Lung (tissue), 12 donors: ENCODE measurements around the gene FMN1. TPM values are rescaled to one million over a fixed set of nuclear protein-coding genes. Genes with fewer than 3 reads are reported as not detected.

Experiments
- ATAC-seq: fragments of 200-7000 bp; cut with Tn5 transposase; one replicate; pipeline ENCODE4 v1.9.1; 2020; ENCODE audit warnings: moderate number of reproducible peaks; ENCODE audit not compliant: insufficient read depth, low FRiP score
- DNase-seq, 3 donors: peaks; one replicate each; pipeline ENCODE4 v3.0.0-alpha.2; 2013 to 2017
- H3K27ac ChIP-seq, 2 donors: one replicate each; pipeline ENCODE4 v1.5.1; 2013; ENCODE audit warnings: mild to moderate bottlenecking in 2 of 2, moderate library complexity in 2 of 2, control low read depth in 1 of 2, inconsistent platforms in 1 of 2, low read depth in 1 of 2, low read length in 1 of 2
- H3K27me3 ChIP-seq, 3 donors: one replicate each; pipeline ENCODE4 v1.5.1; 2013; ENCODE audit warnings: low read length in 2 of 3; ENCODE audit not compliant: control insufficient read depth in 3 of 3, insufficient read depth in 3 of 3
- H3K36me3 ChIP-seq, 4 donors: one replicate each; pipeline ENCODE4 v1.5.1; 2013; ENCODE audit warnings: low read length in 4 of 4, mild to moderate bottlenecking in 1 of 4, moderate library complexity in 1 of 4; ENCODE audit not compliant: control insufficient read depth in 4 of 4, insufficient read depth in 4 of 4
- H3K4me1 ChIP-seq, 5 donors: one replicate each; pipeline ENCODE4 v1.5.1; 2013; ENCODE audit warnings: low read length in 5 of 5, mild to moderate bottlenecking in 2 of 5, moderate library complexity in 1 of 5; ENCODE audit not compliant: control insufficient read depth in 5 of 5, insufficient read depth in 5 of 5
- H3K4me3 ChIP-seq: one replicate; pipeline ENCODE4 v1.5.1; 2013; ENCODE audit warnings: mild to moderate bottlenecking, control low read depth, moderate library complexity
- H3K9ac ChIP-seq, 2 donors: one replicate each; pipeline ENCODE4 v1.5.1; 2013; ENCODE audit warnings: low read length in 2 of 2, control low read depth in 1 of 2; ENCODE audit not compliant: insufficient read depth in 1 of 2
- H3K9me3 ChIP-seq, 4 donors: one replicate each; pipeline ENCODE4 v1.5.1; 2013; ENCODE audit warnings: low read length in 3 of 4, mild to moderate bottlenecking in 1 of 4, moderate library complexity in 1 of 4; ENCODE audit not compliant: control insufficient read depth in 4 of 4, insufficient read depth in 3 of 4
- CTCF ChIP-seq: IDR thresholded peaks from 2 replicates; pipeline ENCODE4 v1.5.1; 2012; ENCODE audit warnings: mild to moderate bottlenecking; ENCODE audit errors: control extremely low read depth, extremely low read depth
- WGBS, 2 donors: extraction: QIAGEN DNeasy Blood & Tissue Kit; methylation state at CpG; one replicate each; pipeline ENCODE4 v1.1.7; 2013; 5-methylcytosine and 5-hydroxymethylcytosine counted together
- polyA plus RNA-seq, 2 donors: library from polyadenylated mRNA; stranded (reverse); fragments of 200-250 nt; gene quantifications; one replicate each; pipeline ENCODE4 v1.2.1, GENCODE V29; 2013
- total RNA-seq, 2 donors: library from RNA; depleted of rRNA in 1 of 2; stranded (reverse); fragments of >200 nt in 1 of 2; gene quantifications; one replicate each; pipeline ENCODE4 v1.2.1, GENCODE V29; 2014 to 2021
- donor health status: control.
- donor health status: control.
- donor health status: Bipolar disorder and iron deficiency.
- donor health status: healthy.
- donor health status: DM: yes; HTN: yes; CAD: no.

Gene FMN1
- total and polyA plus RNA-seq, 4 donors = 4.6 to 45.2 (median 15.7) TPM

- no peak for TF ChIP-seq CTCF
- Histone ChIP-seq H3K4me3 (no peak overlapping the region), H3K36me3 (no peaks in the 10 kb centered on the region), H3K9me3 (no peaks in the 10 kb centered on the region), H3K4me1 (no peaks in the 10 kb centered on the region), H3K27me3 (no peaks in the 10 kb centered on the region), H3K27ac (no peak overlapping the region), H3K9ac (no peak overlapping the region)
- ATAC-seq (no peak), DNase-seq (no peak)
- WGBS, 2 donors = 67 to 83% methylated on average over 6 of the region's 6 CpGs
Measured at GRCh38 chr15:32828507-32829186, 365.9 kb downstream of the FMN1 start.

GRCh38 chr15:32826685-32827084, 367.8 kb downstream of the FMN1 start:
- DNase-seq (no peak), ATAC-seq (no peak)
- WGBS, 2 donors = 86 to 90% methylated on average over 5 of the region's 5 CpGs
- H3K27me3 ChIP-seq = no peaks in the 10 kb centered on the region
- no peak overlapping the region for H3K27ac ChIP-seq
- H3K4me3 ChIP-seq = no peak overlapping the region
- no peaks in the 10 kb centered on the region for H3K4me1 ChIP-seq
- no peaks in the 10 kb centered on the region for H3K9me3 ChIP-seq
- no peak for TF ChIP-seq CTCF
- no peaks in the 10 kb centered on the region for H3K36me3 ChIP-seq
- no peak overlapping the region for H3K9ac ChIP-seq

- no peaks in the 10 kb centered on the region for H3K4me1 ChIP-seq
- 88 to 90% methylated on average over 4 of the region's 4 CpGs for WGBS, 2 donors
- no peak overlapping the region for H3K27ac ChIP-seq
- H3K9me3 ChIP-seq = no peaks in the 10 kb centered on the region
- H3K27me3 ChIP-seq = peaks cover 0 to 3% (median 0%) of the 10 kb centered on the region in 3 donors
- no peaks in the 10 kb centered on the region for H3K36me3 ChIP-seq
- no peak for ATAC-seq
- H3K9ac ChIP-seq = no peak overlapping the region
- no peak for TF ChIP-seq CTCF
- H3K4me3 ChIP-seq = no peak overlapping the region
- DNase-seq = no peak
Measured at GRCh38 chr15:32825219-32825618, 369.3 kb downstream of the FMN1 start.

GRCh38 chr15:32824777-32825176, 369.7 kb downstream of the FMN1 start:
- no peak for ATAC-seq
- Histone ChIP-seq H3K27ac (no peak overlapping the region), H3K4me1 (no peaks in the 10 kb centered on the region), H3K9ac (no peak overlapping the region), H3K4me3 (no peak overlapping the region), H3K9me3 (no peaks in the 10 kb centered on the region), H3K36me3 (no peaks in the 10 kb centered on the region), H3K27me3 (peaks cover 0 to 3% (median 1%) of the 10 kb centered on the region in 3 donors)
- no peak for TF ChIP-seq CTCF
- DNase-seq = no peak
- 72 to 91% methylated on average over 5 of the region's 5 CpGs for WGBS, 2 donors
